Fibroblast of the conjunctiva (primary cell): ENCODE results near the gene PSMG1.
A peak's percentile ranks its signal among the peaks of the same experiment; 100 is the strongest.
"Not testable (repeated sequence)": the region's sequence is repeated elsewhere in the genome, so short reads cannot be mapped to it uniquely, and the experiment has no call there.

Experiments used
- DNase-seq: peaks from one replicate; pipeline ENCODE4 v3.0.0-alpha.2; 2010; ENCODE audit warnings: low read depth

PSMG1 gene

GRCh38 chr21:39156024-39156423, 27.2 kb downstream of the PSMG1 start:
- DNase-seq, result no peak

- no peak for DNase-seq
Observed at GRCh38 chr21:39155578-39155977, 27.7 kb downstream of the PSMG1 start.

- no peak for DNase-seq
Observed at GRCh38 chr21:39153842-39154241, 29.4 kb downstream of the PSMG1 start.

- no peak for DNase-seq
Observed at GRCh38 chr21:39153373-39153772, 29.9 kb downstream of the PSMG1 start.

GRCh38 chr21:39152271-39152670, 31.0 kb downstream of the PSMG1 start:
- DNase-seq, result no peak

GRCh38 chr21:39150877-39151276, 32.4 kb downstream of the PSMG1 start:
- DNase-seq, result no peak

- DNase-seq, result no peak
Observed at GRCh38 chr21:39150316-39150715, 32.9 kb downstream of the PSMG1 start.

- DNase-seq, result no peak
Observed at GRCh38 chr21:39149882-39150281, 33.4 kb downstream of the PSMG1 start.

- no peak for DNase-seq
Observed at GRCh38 chr21:39148975-39149374, 34.3 kb downstream of the PSMG1 start.

GRCh38 chr21:39144191-39144590, 39.1 kb downstream of the PSMG1 start:
- no peak for DNase-seq

- no peak for DNase-seq
Observed at GRCh38 chr21:39142972-39143371, 40.3 kb downstream of the PSMG1 start.

GRCh38 chr21:39141502-39141901, 41.7 kb downstream of the PSMG1 start:
- no peak for DNase-seq

- peak; percentile 59 for DNase-seq
Observed at GRCh38 chr21:39137248-39138178, 45.7 kb downstream of the PSMG1 start.

GRCh38 chr21:39136711-39137110, 46.5 kb downstream of the PSMG1 start:
- no peak for DNase-seq

GRCh38 chr21:39136138-39136537, 47.1 kb downstream of the PSMG1 start:
- not testable (repeated sequence) for DNase-seq

- no peak for DNase-seq
Observed at GRCh38 chr21:39134288-39134810, 48.9 kb downstream of the PSMG1 start.

GRCh38 chr21:39132248-39132647, 51.0 kb downstream of the PSMG1 start:
- no peak for DNase-seq

GRCh38 chr21:39131791-39132190, 51.5 kb downstream of the PSMG1 start:
- no peak for DNase-seq

- no peak for DNase-seq
Observed at GRCh38 chr21:39127506-39127905, 55.7 kb downstream of the PSMG1 start.

- no peak for DNase-seq
Observed at GRCh38 chr21:39126486-39126806, 56.8 kb downstream of the PSMG1 start.

- peak; percentile 69 for DNase-seq
Observed at GRCh38 chr21:39125752-39126485, 57.3 kb downstream of the PSMG1 start.
